HG03097 (cell line): ENCODE results near the gene PUDP.
"Not testable (repeated sequence)": the region's sequence is repeated elsewhere in the genome, so short reads cannot be mapped to it uniquely, and the experiment has no call there.

Experiments used
- ATAC-seq: cut with Tn5 transposase; IDR thresholded peaks from one replicate; pipeline ENCODE4 v1.9.1; 2021; ENCODE audit not compliant: unreplicated experiment, low FRiP score

Gene PUDP

GRCh38 chrX:7052541-7052940, 95.4 kb downstream of the PUDP start:
- no peak for ATAC-seq

GRCh38 chrX:7050271-7050670, 97.7 kb downstream of the PUDP start:
- no peak for ATAC-seq

- no peak for ATAC-seq
Observed at GRCh38 chrX:7047951-7048350, 100.0 kb downstream of the PUDP start.

- ATAC-seq: no peak
Observed at GRCh38 chrX:7045238-7045955, 102.6 kb downstream of the PUDP start.

GRCh38 chrX:7043796-7044433, 104.0 kb downstream of the PUDP start:
- ATAC-seq: not testable (repeated sequence)

GRCh38 chrX:7028246-7028645, 119.7 kb downstream of the PUDP start:
- no peak for ATAC-seq

- ATAC-seq: no peak
Observed at GRCh38 chrX:7027071-7027470, 120.9 kb downstream of the PUDP start.

- ATAC-seq: not testable (repeated sequence)
Observed at GRCh38 chrX:7026365-7026764, 121.6 kb downstream of the PUDP start.

GRCh38 chrX:7025471-7025870, 122.5 kb downstream of the PUDP start:
- no peak for ATAC-seq

- ATAC-seq: no peak
Observed at GRCh38 chrX:7024850-7025249, 123.1 kb downstream of the PUDP start.

- ATAC-seq: not testable (repeated sequence)
Observed at GRCh38 chrX:7022996-7023395, 125.0 kb downstream of the PUDP start.

- no peak for ATAC-seq
Observed at GRCh38 chrX:7021991-7022390, 126.0 kb downstream of the PUDP start.

- ATAC-seq: no peak
Observed at GRCh38 chrX:7019555-7019954, 128.4 kb downstream of the PUDP start.

GRCh38 chrX:7012262-7012834, 135.6 kb downstream of the PUDP start:
- ATAC-seq: not testable (repeated sequence)

GRCh38 chrX:7010897-7011296, 137.1 kb downstream of the PUDP start:
- ATAC-seq: not testable (repeated sequence)

- ATAC-seq: not testable (repeated sequence)
Observed at GRCh38 chrX:7007328-7007727, 140.6 kb downstream of the PUDP start.
